Glutamatergic neuron (in vitro differentiated cells): ENCODE data around the gene UNC5CL. TPM values are rescaled to one million over a fixed set of nuclear protein-coding genes. Genes with fewer than 3 reads are reported as not detected.

Source experiments
- DNase-seq: peaks from one replicate; pipeline ENCODE4 v3.0.0; 2022
- H3K27ac Mint-ChIP-seq: one replicate; pipeline ENCODE4 v1.8.0; 2020; ENCODE audit warnings: mild to moderate bottlenecking, mixed read lengths, inconsistent platforms; ENCODE audit not compliant: unreplicated experiment
- H3K27me3 Mint-ChIP-seq: one replicate; pipeline ENCODE4 v1.8.0; 2020; ENCODE audit warnings: mild to moderate bottlenecking, moderate library complexity, mixed read lengths, inconsistent platforms; ENCODE audit not compliant: unreplicated experiment
- H3K36me3 Mint-ChIP-seq: one replicate; pipeline ENCODE4 v1.8.0; 2020; ENCODE audit warnings: mild to moderate bottlenecking, mixed read lengths, inconsistent platforms; ENCODE audit not compliant: unreplicated experiment
- H3K4me1 Mint-ChIP-seq: one replicate; pipeline ENCODE4 v1.8.0; 2020; ENCODE audit warnings: mild to moderate bottlenecking, low read depth, mixed read lengths, inconsistent platforms; ENCODE audit not compliant: unreplicated experiment
- H3K4me3 Mint-ChIP-seq: one replicate; pipeline ENCODE4 v1.8.0; 2020; ENCODE audit warnings: mild to moderate bottlenecking, mixed read lengths, inconsistent platforms; ENCODE audit not compliant: unreplicated experiment
- H3K9me3 Mint-ChIP-seq: one replicate; pipeline ENCODE4 v1.8.0; 2020; ENCODE audit warnings: mild to moderate bottlenecking, moderate library complexity, mixed read lengths, inconsistent platforms; ENCODE audit not compliant: unreplicated experiment
- total RNA-seq: library from RNA; stranded (reverse); fragmentation: NEBNext Ultra II Directional; extraction: Animal tissue kit (Norgen Biotek cat#: 25700); gene quantifications from one replicate; pipeline ENCODE4 v1.2.1, GENCODE V29; 2021; ENCODE audit not compliant: unreplicated experiment
- TF ChIP-seq, protein P1 (sequence below): fragments of 200-600 bp; sonication (generic); IDR thresholded peaks from one replicate; pipeline ENCODE4 v1.5.0; 2021; ENCODE audit not compliant: partially characterized antibody, unreplicated experiment

The UNC5CL gene
- total RNA-seq, 1 donor from 2014 or later = 1.0 TPM

- Mint-ChIP-seq H3K4me1 (peaks cover 28% of the 10 kb centered on the region), H3K27me3 (peaks cover 4% of the 10 kb centered on the region), H3K36me3 (no peaks in the 10 kb centered on the region), H3K27ac (no peak overlapping the region), H3K9me3 (peaks cover 13% of the 10 kb centered on the region), H3K4me3 (no peak overlapping the region)
- TF ChIP-seq, protein P1, sequence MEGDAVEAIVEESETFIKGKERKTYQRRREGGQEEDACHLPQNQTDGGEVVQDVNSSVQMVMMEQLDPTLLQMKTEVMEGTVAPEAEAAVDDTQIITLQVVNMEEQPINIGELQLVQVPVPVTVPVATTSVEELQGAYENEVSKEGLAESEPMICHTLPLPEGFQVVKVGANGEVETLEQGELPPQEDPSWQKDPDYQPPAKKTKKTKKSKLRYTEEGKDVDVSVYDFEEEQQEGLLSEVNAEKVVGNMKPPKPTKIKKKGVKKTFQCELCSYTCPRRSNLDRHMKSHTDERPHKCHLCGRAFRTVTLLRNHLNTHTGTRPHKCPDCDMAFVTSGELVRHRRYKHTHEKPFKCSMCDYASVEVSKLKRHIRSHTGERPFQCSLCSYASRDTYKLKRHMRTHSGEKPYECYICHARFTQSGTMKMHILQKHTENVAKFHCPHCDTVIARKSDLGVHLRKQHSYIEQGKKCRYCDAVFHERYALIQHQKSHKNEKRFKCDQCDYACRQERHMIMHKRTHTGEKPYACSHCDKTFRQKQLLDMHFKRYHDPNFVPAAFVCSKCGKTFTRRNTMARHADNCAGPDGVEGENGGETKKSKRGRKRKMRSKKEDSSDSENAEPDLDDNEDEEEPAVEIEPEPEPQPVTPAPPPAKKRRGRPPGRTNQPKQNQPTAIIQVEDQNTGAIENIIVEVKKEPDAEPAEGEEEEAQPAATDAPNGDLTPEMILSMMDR = no peak
- no peak for DNase-seq
Observed at GRCh38 chr6:41058783-41059181, 19.8 kb upstream of the UNC5CL start.

GRCh38 chr6:41056768-41057490, 17.9 kb upstream of the UNC5CL start:
- DNase-seq = no peak
- Mint-ChIP-seq H3K9me3 (peaks cover 15% of the 10 kb centered on the region), H3K4me1 (peaks cover 30% of the 10 kb centered on the region), H3K27ac (no peak overlapping the region), H3K36me3 (no peaks in the 10 kb centered on the region), H3K4me3 (peak overlapping the region; percentile 13), H3K27me3 (peaks cover 4% of the 10 kb centered on the region)
- TF ChIP-seq, protein P1 = no peak

GRCh38 chr6:41055149-41055548, 16.1 kb upstream of the UNC5CL start:
- DNase-seq = peak; percentile 28
- Mint-ChIP-seq H3K27ac (peak overlapping the region; percentile 20), H3K27me3 (peaks cover 4% of the 10 kb centered on the region), H3K4me1 (peaks cover 30% of the 10 kb centered on the region), H3K9me3 (peaks cover 18% of the 10 kb centered on the region), H3K4me3 (peak overlapping the region; percentile 34), H3K36me3 (no peaks in the 10 kb centered on the region)
- TF ChIP-seq, protein P1 = no peak

GRCh38 chr6:41054511-41054910, 15.5 kb upstream of the UNC5CL start:
- no peak overlapping the region for H3K27ac Mint-ChIP-seq
- peaks cover 4% of the 10 kb centered on the region for H3K27me3 Mint-ChIP-seq
- DNase-seq = no peak
- peaks cover 18% of the 10 kb centered on the region for H3K9me3 Mint-ChIP-seq
- TF ChIP-seq, protein P1 = no peak
- no peak overlapping the region for H3K4me3 Mint-ChIP-seq
- H3K36me3 Mint-ChIP-seq = no peaks in the 10 kb centered on the region
- H3K4me1 Mint-ChIP-seq = peaks cover 35% of the 10 kb centered on the region

- Mint-ChIP-seq H3K27ac (peak within 1 kb of the TSS; percentile 68), H3K4me1 (peaks cover 36% of the 10 kb centered on the region)
Observed at GRCh38 chr6:41053041-41053440, 14.0 kb upstream of the UNC5CL start, which contains the start of gene APOBEC2. TSS of gene APOBEC2 (plus strand) at chr6:41053202. CDS start at chr6:41053348, 146 bp downstream.

More at GRCh38 chr6:41053041-41053440, 14.0 kb upstream of the UNC5CL start, which contains the start of gene APOBEC2:
- Mint-ChIP-seq H3K36me3 (no peaks in the 10 kb centered on the region), H3K27me3 (peaks cover 7% of the 10 kb centered on the region), H3K9me3 (peaks cover 16% of the 10 kb centered on the region), H3K4me3 (no peak within 1 kb of the TSS)
- TF ChIP-seq, protein P1 = no peak
- peak; percentile 39 for DNase-seq
